ENCODE results near the gene IL18BP.

Gene IL18BP

GRCh38 chr11:71951741-71952310, 46.9 kb upstream of the IL18BP start:
- no peak for TF ChIP-seq ZFP30 (CRISPR knock-in tag; IDR thresholded peaks at IDR 0.05)
- no peak for TF ChIP-seq BACH2 (CRISPR knock-in tag; IDR thresholded peaks at IDR 0.05; ENCODE audit: borderline replicate concordance)
- no peak for TF ChIP-seq ISL1 (CRISPR knock-in tag; IDR thresholded peaks at IDR 0.05)
- TF ChIP-seq ZC3H10 (CRISPR knock-in tag; IDR thresholded peaks at IDR 0.05) = no peak
- no peak for TF ChIP-seq RARB (CRISPR knock-in tag; IDR thresholded peaks at IDR 0.05)
- TF ChIP-seq OSR1 (CRISPR knock-in tag; IDR thresholded peaks at IDR 0.05) = no peak
- TF ChIP-seq, protein P1, sequence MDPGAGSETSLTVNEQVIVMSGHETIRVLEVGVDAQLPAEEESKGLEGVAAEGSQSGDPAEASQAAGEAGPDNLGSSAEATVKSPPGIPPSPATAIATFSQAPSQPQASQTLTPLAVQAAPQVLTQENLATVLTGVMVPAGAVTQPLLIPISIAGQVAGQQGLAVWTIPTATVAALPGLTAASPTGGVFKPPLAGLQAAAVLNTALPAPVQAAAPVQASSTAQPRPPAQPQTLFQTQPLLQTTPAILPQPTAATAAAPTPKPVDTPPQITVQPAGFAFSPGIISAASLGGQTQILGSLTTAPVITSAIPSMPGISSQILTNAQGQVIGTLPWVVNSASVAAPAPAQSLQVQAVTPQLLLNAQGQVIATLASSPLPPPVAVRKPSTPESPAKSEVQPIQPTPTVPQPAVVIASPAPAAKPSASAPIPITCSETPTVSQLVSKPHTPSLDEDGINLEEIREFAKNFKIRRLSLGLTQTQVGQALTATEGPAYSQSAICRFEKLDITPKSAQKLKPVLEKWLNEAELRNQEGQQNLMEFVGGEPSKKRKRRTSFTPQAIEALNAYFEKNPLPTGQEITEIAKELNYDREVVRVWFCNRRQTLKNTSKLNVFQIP (CRISPR knock-in tag; IDR thresholded peaks at IDR 0.05; ENCODE audit: borderline replicate concordance, low read depth) = no peak
- TF ChIP-seq PATZ1 (CRISPR knock-in tag; IDR thresholded peaks at IDR 0.05; ENCODE audit: borderline replicate concordance) = no peak
- TF ChIP-seq SNAI2 (CRISPR knock-in tag; IDR thresholded peaks at IDR 0.05) = no peak
- TF ChIP-seq CSDC2 (CRISPR knock-in tag; IDR thresholded peaks at IDR 0.05) = no peak
- TF ChIP-seq GLIS3 (CRISPR knock-in tag; IDR thresholded peaks at IDR 0.05) = no peak
- TF ChIP-seq ZFP3 (CRISPR knock-in tag; IDR thresholded peaks at IDR 0.05) = no peak
- TF ChIP-seq, protein P2, sequence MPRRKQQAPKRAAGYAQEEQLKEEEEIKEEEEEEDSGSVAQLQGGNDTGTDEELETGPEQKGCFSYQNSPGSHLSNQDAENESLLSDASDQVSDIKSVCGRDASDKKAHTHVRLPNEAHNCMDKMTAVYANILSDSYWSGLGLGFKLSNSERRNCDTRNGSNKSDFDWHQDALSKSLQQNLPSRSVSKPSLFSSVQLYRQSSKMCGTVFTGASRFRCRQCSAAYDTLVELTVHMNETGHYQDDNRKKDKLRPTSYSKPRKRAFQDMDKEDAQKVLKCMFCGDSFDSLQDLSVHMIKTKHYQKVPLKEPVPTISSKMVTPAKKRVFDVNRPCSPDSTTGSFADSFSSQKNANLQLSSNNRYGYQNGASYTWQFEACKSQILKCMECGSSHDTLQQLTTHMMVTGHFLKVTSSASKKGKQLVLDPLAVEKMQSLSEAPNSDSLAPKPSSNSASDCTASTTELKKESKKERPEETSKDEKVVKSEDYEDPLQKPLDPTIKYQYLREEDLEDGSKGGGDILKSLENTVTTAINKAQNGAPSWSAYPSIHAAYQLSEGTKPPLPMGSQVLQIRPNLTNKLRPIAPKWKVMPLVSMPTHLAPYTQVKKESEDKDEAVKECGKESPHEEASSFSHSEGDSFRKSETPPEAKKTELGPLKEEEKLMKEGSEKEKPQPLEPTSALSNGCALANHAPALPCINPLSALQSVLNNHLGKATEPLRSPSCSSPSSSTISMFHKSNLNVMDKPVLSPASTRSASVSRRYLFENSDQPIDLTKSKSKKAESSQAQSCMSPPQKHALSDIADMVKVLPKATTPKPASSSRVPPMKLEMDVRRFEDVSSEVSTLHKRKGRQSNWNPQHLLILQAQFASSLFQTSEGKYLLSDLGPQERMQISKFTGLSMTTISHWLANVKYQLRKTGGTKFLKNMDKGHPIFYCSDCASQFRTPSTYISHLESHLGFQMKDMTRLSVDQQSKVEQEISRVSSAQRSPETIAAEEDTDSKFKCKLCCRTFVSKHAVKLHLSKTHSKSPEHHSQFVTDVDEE (CRISPR knock-in tag; IDR thresholded peaks at IDR 0.05) = no peak
- TF ChIP-seq ESRRG (CRISPR knock-in tag; IDR thresholded peaks at IDR 0.05) = no peak
- ATAC-seq = no peak

DNA sequence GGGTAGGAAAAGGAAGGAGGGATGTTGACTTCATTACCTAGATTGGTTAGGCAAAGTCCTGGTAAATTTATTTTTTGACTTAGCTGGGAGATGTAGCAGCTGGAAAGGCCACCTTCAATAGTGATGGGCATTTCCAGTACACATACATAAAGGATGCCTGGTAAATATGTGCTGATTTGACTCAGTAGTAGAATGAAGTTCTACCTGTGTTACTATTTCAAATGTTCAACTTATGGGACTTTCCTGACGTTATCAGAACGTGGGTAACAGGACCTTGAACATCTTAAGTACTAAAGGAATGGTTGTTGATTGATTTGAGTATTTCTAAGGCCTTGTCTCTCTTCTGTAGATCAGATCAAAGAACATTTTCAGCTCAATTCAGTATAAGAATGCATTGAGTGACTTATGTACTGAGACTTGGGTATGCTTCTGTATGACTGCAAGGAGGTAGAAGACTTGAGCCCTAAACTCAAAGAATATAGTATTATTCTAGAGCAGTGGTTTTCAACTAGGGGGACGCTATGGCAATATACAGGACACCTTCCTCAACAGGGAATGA, 42.7 kb upstream of the IL18BP start:
- TF ChIP-seq TOX (CRISPR knock-in tag; IDR thresholded peaks at IDR 0.05; ENCODE audit: borderline replicate concordance) (no peak), CSRNP3 (CRISPR knock-in tag; IDR thresholded peaks at IDR 0.05) (no peak)
- TF ChIP-seq, protein P1 (CRISPR knock-in tag; IDR thresholded peaks at IDR 0.05; ENCODE audit: borderline replicate concordance, low read depth) = no peak
- no peak for ATAC-seq

- TF ChIP-seq, protein P2 (CRISPR knock-in tag; IDR thresholded peaks at IDR 0.05) = no peak
- TF ChIP-seq ZFP30 (CRISPR knock-in tag; IDR thresholded peaks at IDR 0.05) (no peak), ISL1 (CRISPR knock-in tag; IDR thresholded peaks at IDR 0.05) (no peak), PATZ1 (CRISPR knock-in tag; IDR thresholded peaks at IDR 0.05; ENCODE audit: borderline replicate concordance) (no peak), ZFP3 (CRISPR knock-in tag; IDR thresholded peaks at IDR 0.05) (no peak)
Observed at GRCh38 chr11:71962428-71963038, 36.2 kb upstream of the IL18BP start.

More at GRCh38 chr11:71962428-71963038, 36.2 kb upstream of the IL18BP start:
- no peak for ATAC-seq
